NCI-H510A (cell line): ENCODE data around the gene KEL.

Experiments used
- DNase-seq: peaks from one replicate; lab custom pipeline; 2025; lab: John Stamatoyannopoulos, UW

Gene KEL

GRCh38 chr7:142898377-142899170, 63.6 kb downstream of the KEL start:
- no peak for DNase-seq

DNA sequence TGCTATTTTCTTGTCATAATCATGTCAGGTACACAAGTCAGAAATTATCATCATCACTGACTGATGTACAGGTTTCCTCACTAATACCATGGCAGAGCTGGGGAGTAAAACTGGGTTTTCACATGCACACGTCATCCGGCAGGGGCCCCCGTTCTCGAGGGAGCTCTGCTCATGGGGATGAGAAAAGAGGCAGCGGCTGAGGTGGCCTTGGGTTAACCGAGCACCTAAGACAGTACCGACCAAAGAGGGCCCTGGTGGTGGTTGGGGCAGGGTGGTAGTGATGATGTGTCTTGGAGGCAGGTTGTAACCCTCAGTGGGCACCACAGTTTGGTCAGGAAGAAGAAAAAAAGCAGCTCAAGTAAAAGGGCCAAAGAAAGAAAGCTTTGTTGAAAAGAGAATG, 64.5 kb downstream of the KEL start:
- no peak for DNase-seq

- no peak for DNase-seq
These were observed 65.3 kb downstream of the KEL start for GRCh38 chr7:142896741-142897379.

DNA sequence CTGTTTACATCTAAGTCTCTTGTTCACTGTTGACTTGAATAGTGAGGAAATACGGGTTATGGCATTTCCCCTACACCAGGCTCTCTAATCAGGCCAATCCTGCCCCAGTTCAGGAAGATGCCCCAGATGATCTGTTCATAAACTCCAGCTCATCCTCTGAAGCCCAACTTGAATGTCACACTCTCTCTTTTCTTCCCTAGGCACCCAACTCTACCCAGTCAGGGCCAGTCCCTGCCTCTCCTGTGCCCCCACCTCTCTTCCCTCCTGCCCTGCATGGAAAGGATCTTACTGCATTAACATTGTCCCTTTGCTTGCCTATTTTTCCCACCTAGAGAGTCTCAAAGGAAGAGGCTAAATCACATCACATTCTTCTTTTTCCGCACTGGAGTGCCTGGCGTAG, 66.0 kb downstream of the KEL start:
- DNase-seq: no peak

GRCh38 chr7:142894985-142895593, 67.1 kb downstream of the KEL start:
- no peak for DNase-seq

GRCh38 chr7:142894112-142894984, 67.8 kb downstream of the KEL start:
- no peak for DNase-seq

GRCh38 chr7:142892951-142893350, 69.2 kb downstream of the KEL start:
- DNase-seq: no peak

DNA sequence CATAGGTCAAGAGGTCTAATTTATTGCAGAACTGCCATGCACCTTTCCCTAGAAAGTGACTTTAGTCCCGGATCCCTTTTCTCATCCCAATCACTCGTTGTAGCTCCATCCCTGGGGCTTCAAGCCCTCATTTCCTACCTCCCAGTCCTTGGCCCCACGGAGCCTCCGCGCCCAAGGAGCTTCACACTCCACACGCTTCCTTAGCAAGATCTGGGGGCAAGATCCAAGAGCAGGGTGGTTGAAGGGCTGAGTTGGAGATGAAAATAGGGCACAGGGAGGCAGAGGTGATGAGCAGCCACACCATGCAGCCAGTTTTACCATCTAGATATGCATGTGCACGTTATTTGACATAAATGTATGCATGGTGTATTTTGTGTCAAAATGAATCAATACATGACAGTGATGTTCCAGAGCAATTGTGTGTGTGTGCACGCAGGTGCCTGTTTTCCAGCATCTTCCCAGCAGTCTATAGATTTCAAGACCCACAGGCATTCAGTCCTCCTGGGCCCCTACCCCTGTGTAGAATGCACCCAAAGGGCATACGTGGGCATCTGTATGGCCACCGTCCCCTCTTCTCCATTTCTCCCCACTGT, 70.6 kb downstream of the KEL start:
- DNase-seq: no peak
